Stimulated activated naive CD4-positive, alpha-beta T cell (primary cell): ENCODE measurements around the gene GCK.
"Not testable (repeated sequence)": the region's sequence is repeated elsewhere in the genome, so short reads cannot be mapped to it uniquely, and the experiment has no call there.

Source experiments
- DNase-seq, 6 experiments: peaks; one replicate each; lab custom pipeline; 2025; lab: John Stamatoyannopoulos, UW

GCK gene

GRCh38 chr7:44141221-44141850 is 47.9 kb downstream of the GCK start, which contains the start of gene MYL7:
Gene MYL7, minus strand, starts transcription at chr7:44141332. Its CDS starts 27 bp downstream, at chr7:44141305.
- no peak for DNase-seq

- no peak for DNase-seq
These were observed 48.9 kb downstream of the GCK start for GRCh38 chr7:44140341-44140740.

DNA sequence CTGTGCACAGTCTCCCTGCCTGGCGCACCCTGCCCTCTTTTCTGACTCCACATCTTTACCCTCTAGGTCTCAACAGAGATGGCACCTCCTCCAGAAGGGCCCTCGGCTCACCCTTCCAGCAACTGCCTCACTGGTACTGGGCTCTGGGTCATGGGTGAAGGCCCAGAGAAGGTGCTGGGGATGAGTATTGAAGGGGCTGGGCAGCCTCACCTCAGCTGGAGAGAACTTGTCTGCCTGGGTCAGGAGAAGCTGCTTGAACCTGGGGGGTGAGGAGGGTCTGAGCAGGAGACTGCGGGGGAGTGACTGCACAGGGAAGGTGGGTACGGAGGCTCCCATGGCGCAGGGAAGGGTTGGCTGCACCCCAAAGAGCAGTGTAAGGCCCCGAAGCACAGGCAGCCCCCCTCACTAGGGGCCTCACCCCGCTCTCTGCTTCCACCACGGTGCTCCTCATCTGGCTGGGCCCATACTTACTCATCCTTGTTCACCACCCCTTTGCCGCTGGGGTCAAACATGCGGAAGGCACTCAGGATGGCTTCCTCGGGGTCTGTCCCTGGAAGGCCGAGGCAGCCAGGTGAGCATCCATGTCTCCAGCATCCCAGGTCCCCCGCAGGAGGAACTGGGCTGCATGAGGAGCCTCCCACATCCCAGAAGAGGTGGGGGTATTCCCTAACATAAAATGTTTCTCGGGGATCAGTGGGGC is 49.8 kb downstream of the GCK start:
- no peak for DNase-seq

- no peak for DNase-seq
These were observed 50.5 kb downstream of the GCK start for GRCh38 chr7:44138698-44139097.

GRCh38 chr7:44136731-44137130 is 52.5 kb downstream of the GCK start:
- no peak for DNase-seq

GRCh38 chr7:44134943-44135628 is 54.2 kb downstream of the GCK start:
- no peak for DNase-seq

GRCh38 chr7:44133295-44133694 is 55.9 kb downstream of the GCK start:
- DNase-seq, result no peak

GRCh38 chr7:44132039-44132438 is 57.2 kb downstream of the GCK start:
- DNase-seq, result no peak

DNA sequence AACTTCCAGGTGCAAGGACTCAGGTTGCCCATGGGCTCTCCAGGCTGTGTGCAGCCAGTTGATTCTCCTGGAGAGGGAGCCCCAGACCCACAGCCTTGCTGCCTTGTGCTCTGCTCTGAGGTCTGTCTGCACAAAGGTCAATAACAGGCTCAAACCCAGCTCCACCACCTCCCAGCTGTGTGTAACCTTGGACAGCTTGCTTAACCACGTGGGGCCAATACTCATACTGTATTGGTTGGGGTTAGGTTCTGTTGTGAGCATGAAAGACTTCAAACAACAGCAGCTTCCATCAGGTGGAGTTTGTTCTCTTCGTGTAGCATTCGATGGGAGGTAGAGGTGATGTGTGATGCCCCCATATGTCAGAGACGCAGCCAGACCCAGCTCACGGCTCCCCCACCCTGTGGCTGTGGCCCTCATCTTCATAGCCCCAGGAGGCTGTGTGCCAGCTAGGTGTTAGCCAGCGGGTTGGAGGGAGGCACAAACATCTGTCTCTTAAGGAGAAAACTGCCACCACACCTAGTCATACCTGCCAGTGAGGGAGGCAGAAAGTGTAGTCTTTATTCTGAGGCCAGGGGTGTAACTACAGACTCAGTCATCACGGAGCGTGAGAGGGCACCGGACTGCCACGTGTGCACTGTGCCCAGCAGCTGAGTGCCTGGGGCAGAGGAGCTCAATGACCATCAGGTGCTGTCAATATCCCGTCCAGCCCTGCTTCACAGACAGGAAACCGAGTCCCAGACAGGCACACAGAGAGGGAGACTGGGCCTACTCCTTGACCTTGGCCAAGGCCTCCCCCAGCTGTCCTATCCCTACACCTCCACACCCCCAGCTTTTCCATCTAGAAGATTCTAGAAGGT is 57.8 kb downstream of the GCK start:
- DNase-seq, result no peak

DNA sequence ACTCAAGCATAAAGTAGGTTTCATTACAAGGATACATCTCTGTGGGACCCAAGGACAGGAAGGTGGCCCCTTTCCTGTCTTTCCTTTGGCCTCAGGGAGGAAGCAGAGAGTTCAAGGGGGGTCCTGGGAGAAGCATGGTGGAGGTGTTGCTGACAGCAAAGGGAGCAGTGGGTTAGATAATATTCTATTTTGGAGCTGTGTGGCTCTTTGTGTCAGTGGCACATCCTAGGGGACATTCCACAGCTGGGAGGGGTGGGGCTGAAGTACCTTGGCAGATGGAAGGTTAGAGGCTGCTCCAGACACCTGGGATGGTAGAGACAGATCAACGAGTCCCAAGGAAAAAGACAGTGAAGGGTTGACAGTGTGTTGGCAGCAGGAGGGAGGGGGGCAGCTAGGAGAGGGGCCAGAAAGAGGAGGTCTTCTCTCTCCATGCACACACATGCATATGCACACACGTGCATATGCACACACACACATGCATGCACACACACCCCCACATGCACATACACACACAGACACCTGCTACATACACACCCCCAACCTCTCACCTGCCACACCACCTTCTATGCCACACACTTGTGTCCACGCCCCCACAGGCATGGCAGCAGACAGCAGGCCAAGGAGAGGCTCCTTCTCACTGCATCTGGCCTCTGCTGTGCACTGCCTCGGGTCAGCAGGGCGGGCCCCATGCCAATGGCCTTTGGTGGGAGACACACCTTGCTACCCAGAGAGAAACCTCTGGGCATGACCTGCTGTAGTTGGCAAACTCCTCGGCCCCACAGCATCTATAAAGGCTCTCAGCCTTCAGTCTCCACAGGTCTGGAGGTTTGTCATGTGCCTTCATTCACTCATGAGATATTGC is 60.3 kb downstream of the GCK start:
- DNase-seq, result no peak

DNA sequence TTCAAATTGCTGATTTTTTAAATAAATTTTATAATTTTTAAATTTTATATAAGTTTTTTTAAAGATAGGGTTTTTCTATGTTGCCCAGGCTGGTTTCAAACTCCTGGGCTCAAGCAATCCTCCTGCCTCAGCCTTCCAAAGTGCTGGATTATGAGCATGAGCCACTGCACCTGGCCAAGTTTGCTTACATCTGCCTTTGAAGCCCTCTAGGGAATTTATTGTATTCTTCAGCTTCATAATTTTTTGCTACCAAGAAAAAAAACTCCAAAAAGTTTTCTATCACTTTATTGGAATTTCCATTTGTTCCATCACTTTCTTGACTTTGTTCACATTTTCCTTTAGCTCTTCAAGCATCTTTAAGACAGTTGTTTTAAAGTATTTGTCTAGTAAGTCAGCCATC is 62.1 kb downstream of the GCK start:
- DNase-seq, result no peak

GRCh38 chr7:44126574-44126973 is 62.7 kb downstream of the GCK start:
- DNase-seq, result not testable (repeated sequence)

GRCh38 chr7:44124822-44125202 is 64.4 kb downstream of the GCK start:
- no peak for DNase-seq

DNA sequence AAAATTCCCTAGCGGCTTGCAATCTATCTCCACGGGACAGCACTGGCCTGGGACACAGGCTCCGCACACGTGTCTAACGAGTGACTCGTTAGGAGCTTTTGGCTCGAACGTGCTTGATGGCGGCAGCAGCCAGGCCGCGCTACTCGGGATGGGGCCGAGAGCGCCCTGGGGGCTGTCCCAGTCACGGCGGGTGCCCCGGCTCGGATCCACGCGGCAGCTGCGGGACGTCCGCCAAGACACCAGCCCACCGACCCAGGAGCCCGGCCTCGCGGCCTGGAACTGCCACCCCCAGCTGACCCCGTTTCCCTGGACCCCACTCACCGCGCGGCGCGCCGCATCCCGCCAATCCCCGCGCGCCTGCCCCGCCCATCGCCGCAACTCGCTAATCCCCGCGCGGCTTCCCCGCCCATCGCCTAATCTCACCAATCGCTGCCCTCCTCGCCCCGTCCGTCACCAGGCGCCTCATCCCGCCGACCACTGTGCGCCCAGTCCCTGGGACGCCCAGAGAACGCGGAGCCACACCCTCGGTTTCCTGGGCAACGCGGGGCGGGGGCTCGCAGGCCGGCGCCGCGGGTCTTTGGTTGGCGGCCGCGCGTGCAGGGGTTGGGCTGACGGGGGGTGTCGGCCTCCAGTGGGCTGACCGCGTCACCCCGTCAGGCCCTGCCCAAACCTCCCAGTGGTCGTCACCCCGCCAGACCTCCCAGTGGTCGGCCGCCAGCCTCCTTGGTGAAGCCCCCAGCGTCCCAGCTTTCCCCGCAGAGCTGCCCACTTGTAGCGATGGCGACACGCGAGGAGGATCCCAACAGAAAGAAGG is 65.8 kb downstream of the GCK start, which contains the start of gene POLD2:
TSS of gene POLD2 (minus strand) at position 359 of the 814 bp plus-strand sequence. CDS start 1,495 bp downstream, outside the sequence.
- DNase-seq, result peak; percentile 91 to 96 (median 94)

GRCh38 chr7:44122529-44122928 is 66.7 kb downstream of the GCK start:
- no peak for DNase-seq

- no peak for DNase-seq
These were observed 67.3 kb downstream of the GCK start for GRCh38 chr7:44121761-44122420.

GRCh38 chr7:44120395-44120794 is 68.8 kb downstream of the GCK start:
- DNase-seq, result no peak

DNA sequence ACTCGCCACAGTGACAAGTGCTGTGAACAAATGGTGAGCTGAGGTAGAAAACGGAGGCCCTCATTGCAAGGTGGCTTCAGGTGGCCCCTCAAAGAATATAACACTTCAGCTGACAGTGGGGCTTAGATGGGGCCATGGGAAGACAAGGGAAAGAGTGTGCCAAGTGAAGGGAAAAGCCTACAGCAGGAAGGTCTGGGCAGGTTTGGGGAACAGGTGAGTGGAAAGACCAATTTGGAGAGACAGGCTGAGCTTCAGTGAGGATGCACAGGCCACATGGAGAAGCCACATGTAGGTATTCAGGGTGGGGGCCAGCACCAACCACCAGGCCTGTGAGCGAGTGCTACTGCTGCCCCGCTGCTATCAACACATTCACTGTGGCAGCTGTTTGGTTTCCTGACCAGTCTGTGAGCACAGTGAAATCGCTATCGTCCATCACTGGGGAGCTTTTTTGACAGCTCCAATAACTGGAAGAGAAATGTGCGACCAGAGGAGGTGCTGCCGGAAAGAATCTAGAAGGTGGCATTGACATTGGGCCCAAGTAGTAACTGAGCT is 69.3 kb downstream of the GCK start:
- no peak for DNase-seq

DNA sequence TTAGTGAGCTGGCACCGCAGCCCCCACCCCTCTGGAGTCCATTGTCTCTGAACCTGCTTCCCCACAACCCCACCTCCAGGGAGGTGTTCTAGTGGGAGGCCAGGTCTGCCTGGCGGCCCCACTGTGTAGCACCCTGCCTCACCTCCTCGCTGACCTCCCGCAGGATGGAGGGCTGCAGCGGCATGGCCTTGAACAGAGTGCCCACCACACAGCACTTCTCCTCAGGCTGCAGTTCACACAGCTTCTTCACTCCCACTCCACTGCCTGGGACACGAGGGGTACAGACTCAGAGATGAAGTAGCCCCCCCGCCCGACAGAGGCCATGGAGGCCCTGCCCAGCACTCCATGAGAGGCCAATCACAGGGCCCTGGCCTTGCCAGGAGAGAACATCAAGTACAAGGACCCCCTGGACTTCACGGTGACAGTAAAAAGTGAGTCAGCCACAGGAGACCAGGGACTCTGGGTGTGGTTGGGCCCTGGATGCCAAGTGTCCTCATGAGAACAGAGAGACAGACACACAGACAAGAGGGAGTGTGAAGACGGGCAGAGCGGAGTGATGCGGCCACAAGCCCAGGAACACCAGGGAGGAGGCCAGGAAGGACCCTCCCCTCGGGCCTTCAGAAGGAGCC is 71.3 kb downstream of the GCK start:
- no peak for DNase-seq
